Activated CD8-positive, alpha-beta T cell treated with anti-CD3 and anti-CD28 coated beads for 36 hours (primary cell): ENCODE results near the gene ZNF773. TPM values are rescaled to one million over a fixed set of nuclear protein-coding genes. Genes with fewer than 3 reads are reported as not detected.

Experiments used
- ATAC-seq: fragments of 200-7000 bp; cut with Tn5 transposase; one replicate; pipeline ENCODE4 v1.10.0; 2021; ENCODE audit warnings: mild to moderate bottlenecking, moderate library complexity
- CTCF ChIA-PET: fragments of 350-600 bp; sonication (Branson Sonifier 250); formaldehyde crosslinking; loops from one replicate; lab custom pipeline; 2021; ENCODE audit warnings: antibody characterized with exemption; lab: Charles Lee
- POLR2A ChIA-PET: fragments of 350-600 bp; sonication (Branson Sonifier 250); formaldehyde crosslinking; loops from one replicate; lab custom pipeline; 2021; ENCODE audit warnings: antibody characterized with exemption; lab: Charles Lee
- DNase-seq: peaks from one replicate; pipeline ENCODE4 v3.0.0-alpha.2; 2020
- H3K27ac Mint-ChIP-seq: one replicate; pipeline ENCODE4 v1.8.0; 2021; ENCODE audit warnings: mild to moderate bottlenecking, mixed read lengths
- H3K27me3 Mint-ChIP-seq: one replicate; pipeline ENCODE4 v1.8.0; 2021; ENCODE audit warnings: mixed read lengths
- H3K36me3 Mint-ChIP-seq: one replicate; pipeline ENCODE4 v1.8.0; 2021; ENCODE audit warnings: low read depth, mixed read lengths
- H3K4me1 Mint-ChIP-seq: one replicate; pipeline ENCODE4 v1.8.0; 2021; ENCODE audit warnings: low read depth, mixed read lengths
- H3K4me3 Mint-ChIP-seq: one replicate; pipeline ENCODE4 v1.8.0; 2021; ENCODE audit warnings: mild to moderate bottlenecking, moderate library complexity, mixed read lengths
- H3K9me3 Mint-ChIP-seq: one replicate; pipeline ENCODE4 v1.8.0; 2021; ENCODE audit warnings: mixed read lengths
- CTCF ChIP-seq: fragments of 200-600 bp; IDR thresholded peaks from one replicate; pipeline ENCODE4 v1.8.0; 2022; ENCODE audit warnings: antibody characterized with exemption, mild to moderate bottlenecking
- intact Hi-C: fragments of 100-400 bp; cut with micrococcal nuclease; formaldehyde crosslinking; loops from one replicate; pipeline ENCODE4 v1.10.0; 2022
- total RNA-seq, 2 experiments: library from RNA; stranded (reverse); gene quantifications; one replicate each; pipeline ENCODE4 v1.2.3, GENCODE V29; 2021

ZNF773 gene
- total RNA-seq, 2 experiments from 2014 or later, result 5.7 to 7.1 TPM

GRCh38 chr19:57537953-57538547 is 38.3 kb downstream of the ZNF773 start:
- H3K4me3 Mint-ChIP-seq, result no peak overlapping the region
- no peak for ATAC-seq
- CTCF ChIA-PET, result no interaction called here
- TF ChIP-seq CTCF, result no peak
- peaks cover 98% of the 10 kb centered on the region for H3K36me3 Mint-ChIP-seq
- H3K27ac Mint-ChIP-seq, result no peak overlapping the region
- H3K4me1 Mint-ChIP-seq, result no peaks in the 10 kb centered on the region
- H3K9me3 Mint-ChIP-seq, result peaks cover 81% of the 10 kb centered on the region
- POLR2A ChIA-PET, result no interaction called here
- no peak for DNase-seq
- no peaks in the 10 kb centered on the region for H3K27me3 Mint-ChIP-seq
- intact Hi-C loops, result no loop called here

- Mint-ChIP-seq H3K27ac (no peak overlapping the region), H3K4me1 (no peaks in the 10 kb centered on the region), H3K9me3 (peaks cover 71% of the 10 kb centered on the region), H3K36me3 (peaks cover 97% of the 10 kb centered on the region), H3K27me3 (no peaks in the 10 kb centered on the region), H3K4me3 (no peak overlapping the region)
- DNase-seq (no peak), ATAC-seq (no peak)
- TF ChIP-seq CTCF, result no peak
- ChIA-PET POLR2A (no interaction called here), CTCF (no interaction called here)
- intact Hi-C loops, result no loop called here
These were observed 46.8 kb downstream of the ZNF773 start for GRCh38 chr19:57546513-57546912.

GRCh38 chr19:57552432-57552831 is 52.7 kb downstream of the ZNF773 start:
- Mint-ChIP-seq H3K4me3 (no peak overlapping the region), H3K27me3 (no peaks in the 10 kb centered on the region), H3K4me1 (peaks cover 3% of the 10 kb centered on the region), H3K9me3 (peaks cover 61% of the 10 kb centered on the region), H3K27ac (no peak overlapping the region), H3K36me3 (peaks cover 100% of the 10 kb centered on the region)
- ChIA-PET POLR2A (interaction anchor here (1.3 kb wide), 1 partner anchor 53 kb away, joined by 3 read pairs; no protein-coding TSS in a partner anchor), CTCF (no interaction called here)
- ATAC-seq, result no peak
- DNase-seq, result no peak
- TF ChIP-seq CTCF, result no peak
- intact Hi-C loops, result no loop called here

GRCh38 chr19:57557659-57558058 is 57.9 kb downstream of the ZNF773 start:
- Mint-ChIP-seq H3K9me3 (peaks cover 34% of the 10 kb centered on the region), H3K4me3 (peak overlapping the region; percentile 86), H3K4me1 (peaks cover 26% of the 10 kb centered on the region), H3K36me3 (peaks cover 67% of the 10 kb centered on the region), H3K27ac (no peak overlapping the region), H3K27me3 (no peaks in the 10 kb centered on the region)
- ATAC-seq (no peak), DNase-seq (no peak)
- intact Hi-C loops, result no loop called here
- ChIA-PET POLR2A (interaction anchor here (1.0 kb wide), 2 partner anchors 8 to 43 kb away, joined by 3 read pairs; no protein-coding TSS in a partner anchor), CTCF (interaction anchor here (0.8 kb wide), 1 partner anchor 32 kb away, joined by 3 read pairs; no protein-coding TSS in a partner anchor)
- TF ChIP-seq CTCF, result no peak

Other genes starting within 250 kb of the ZNF773 start
- gene ZNF460, start 219.5 kb upstream of the ZNF773 start, total RNA-seq, result 10 to 100 TPM; 59.1 to 63.1 TPM
- 1 to 10 TPM; 6.3 to 7.0 TPM for gene ZNF543, start 179.5 kb upstream of the ZNF773 start, total RNA-seq
- gene ZNF304, start 148.7 kb upstream of the ZNF773 start, total RNA-seq, result 1 to 10 TPM; 6.6 to 6.7 TPM
- gene TRAPPC2B, start 136.4 kb upstream of the ZNF773 start, total RNA-seq, result 1 to 10 TPM; 6.0 to 7.4 TPM
- gene ZNF547, start 136.4 kb upstream of the ZNF773 start, total RNA-seq, result 1 to 10 TPM; 1.3 to 1.5 TPM
- 10 to 100 TPM; 23.9 to 24.6 TPM for gene ZNF548, start 110.1 kb upstream of the ZNF773 start, total RNA-seq
- gene ZNF17, start 88.8 kb upstream of the ZNF773 start, total RNA-seq, result 1 to 10 TPM; 5.7 to 8.8 TPM
- 10 to 100 TPM; 19.5 to 20.0 TPM for gene ZNF749, start 64.6 kb upstream of the ZNF773 start, total RNA-seq
- gene VN1R1, start 42.8 kb upstream of the ZNF773 start, total RNA-seq, result under 1 TPM in 1 of 2 experiments, not detected in 1; 0.18 TPM
- gene ZNF772, start 22.4 kb upstream of the ZNF773 start, total RNA-seq, result 1 to 10 TPM; 5.0 to 5.6 TPM
- gene ZNF419, start 12.2 kb upstream of the ZNF773 start, total RNA-seq, result 1 to 10 TPM; 5.1 to 6.1 TPM
- 1 to 10 TPM; 3.5 to 4.0 TPM for gene ZNF549, start 27.4 kb downstream of the ZNF773 start, total RNA-seq
- gene ZNF550, start 59.9 kb downstream of the ZNF773 start, total RNA-seq, result 10 to 100 TPM; 10.3 to 13.5 TPM
- 1 to 10 TPM; 2.5 to 3.2 TPM for gene ZNF416, start 79.0 kb downstream of the ZNF773 start, total RNA-seq
- gene ZIK1, start 84.2 kb downstream of the ZNF773 start, total RNA-seq, result 1 to 10 TPM; 6.1 to 6.5 TPM
- 1 to 10 TPM; 6.8 to 7.4 TPM for gene ZNF530, start 99.9 kb downstream of the ZNF773 start, total RNA-seq
- 10 to 100 TPM; 10.4 to 13.0 TPM for gene ZNF134, start 114.3 kb downstream of the ZNF773 start, total RNA-seq
- gene ZNF211, start 133.2 kb downstream of the ZNF773 start, total RNA-seq, result 1 to 10 TPM; 7.7 to 8.8 TPM
- gene ZSCAN4, start 169.0 kb downstream of the ZNF773 start, total RNA-seq, result not detected
- 1 to 10 TPM; 8.3 to 8.4 TPM for gene ZNF551, start 182.0 kb downstream of the ZNF773 start, total RNA-seq
- gene ZNF154, start 209.3 kb downstream of the ZNF773 start, total RNA-seq, result 1 to 10 TPM; 3.6 to 3.8 TPM
- gene ZNF671, start 227.7 kb downstream of the ZNF773 start, total RNA-seq, result 10 to 100 TPM in 1 of 2 experiments, 1 to 10 TPM in 1; 7.1 to 10.5 TPM
- 10 to 100 TPM in 1 of 2 experiments, 1 to 10 TPM in 1; 9.8 to 11.0 TPM for gene ZNF776, start 246.9 kb downstream of the ZNF773 start, total RNA-seq